Common myeloid progenitor, CD34-positive (primary cell): ENCODE results near the gene TFF3.

ENCODE experiments used
- CTCF ChIA-PET: fragments of 350-600 bp; sonication (Branson Sonifier 250); formaldehyde crosslinking; loops from one replicate; lab custom pipeline; 2021; ENCODE audit warnings: antibody characterized with exemption; lab: Charles Lee
- POLR2A ChIA-PET: fragments of 350-600 bp; sonication (Branson Sonifier 250); formaldehyde crosslinking; loops from one replicate; lab custom pipeline; 2021; ENCODE audit warnings: antibody characterized with exemption; lab: Charles Lee
- DNase-seq, 3 donors: peaks; one replicate each; pipeline versions ENCODE4 v3.0.0 to v3.0.0-alpha.2; 2013
- H3K27ac ChIP-seq, 2 experiments: 1 replicate in 1 of 2; 2 replicates in 1 of 2; pipeline ENCODE4 v1.7.0; 2013; ENCODE audit warnings: inconsistent platforms in 2 of 2, low read length in 2 of 2, mild to moderate bottlenecking in 2 of 2, low read depth in 1 of 2, moderate library complexity in 1 of 2; ENCODE audit not compliant: severe bottlenecking in 2 of 2, insufficient read depth in 1 of 2, poor library complexity in 1 of 2
- H3K27me3 ChIP-seq, 5 experiments: replicated peaks in 2 of 5; 1 replicate in 3 of 5; 2 replicates in 2 of 5; pipeline versions ENCODE4 v1.6.1 to v1.7.0; 2013; ENCODE audit warnings: low read length in 4 of 5, mild to moderate bottlenecking in 2 of 5, moderate library complexity in 2 of 5, inconsistent platforms in 1 of 5; ENCODE audit not compliant: insufficient read depth in 5 of 5, control insufficient read depth in 4 of 5
- H3K36me3 ChIP-seq, 4 experiments: 1 replicate in 2 of 4; 2 replicates in 2 of 4; pipeline versions ENCODE4 v1.6.1 to v1.7.0; 2013; ENCODE audit warnings: low read length in 3 of 4, control low read depth in 1 of 4, mild to moderate bottlenecking in 1 of 4; ENCODE audit not compliant: control insufficient read depth in 4 of 4, insufficient read depth in 4 of 4
- H3K4me1 ChIP-seq, 4 experiments: 1 replicate in 3 of 4; 2 replicates in 1 of 4; pipeline versions ENCODE4 v1.6.1 to v1.7.1; 2013; ENCODE audit warnings: low read length in 3 of 4, mild to moderate bottlenecking in 3 of 4, control low read depth in 1 of 4, inconsistent platforms in 1 of 4, moderate library complexity in 1 of 4; ENCODE audit not compliant: control insufficient read depth in 4 of 4, insufficient read depth in 4 of 4; ENCODE audit errors: control extremely low read depth in 1 of 4
- H3K4me3 ChIP-seq, 7 experiments: 1 replicate in 4 of 7; 2 replicates in 3 of 7; pipeline versions ENCODE4 v1.5.1 to v1.7.0; 2013; ENCODE audit warnings: mild to moderate bottlenecking in 7 of 7, low read length in 6 of 7, moderate library complexity in 6 of 7, inconsistent platforms in 2 of 7, low read depth in 2 of 7, control low read depth in 1 of 7; ENCODE audit not compliant: insufficient read depth in 4 of 7, control insufficient read depth in 1 of 7; ENCODE audit errors: extremely low read depth in 1 of 7
- H3K9me3 ChIP-seq, 5 experiments: 1 replicate in 4 of 5; 2 replicates in 1 of 5; pipeline versions ENCODE4 v1.6.1 to v1.7.1; 2013; ENCODE audit warnings: low read length in 4 of 5, mild to moderate bottlenecking in 2 of 5, inconsistent platforms in 1 of 5, low read depth in 1 of 5, moderate library complexity in 1 of 5; ENCODE audit not compliant: control insufficient read depth in 4 of 5, insufficient read depth in 2 of 5; ENCODE audit errors: control extremely low read depth in 1 of 5
- WGBS: methylation state at CpG from one replicate; pipeline ENCODE4 v1.1.5; 2013; ENCODE audit not compliant: insufficient coverage; 5-methylcytosine and 5-hydroxymethylcytosine counted together

Gene TFF3

GRCh38 chr21:42305707-42306147, 9.5 kb downstream of the TFF3 start:
- POLR2A ChIA-PET, result no interaction called here
- WGBS, result 97% methylated on average over 33 of the region's 33 CpGs

GRCh38 chr21:42304556-42305454, 10.4 kb downstream of the TFF3 start:
- H3K4me1 ChIP-seq, result peaks cover 13 to 71% (median 57%) of the 10 kb centered on the region in 4 experiments
- no peak overlapping the region for H3K27ac ChIP-seq
- DNase-seq, result no peak
- H3K36me3 ChIP-seq, result no peaks in the 10 kb centered on the region
- WGBS, result 93% methylated on average over 9 of the region's 22 CpGs
- ChIA-PET CTCF (interaction anchor here (1.5 kb wide), 1 partner anchor 151 kb away, joined by 3 read pairs; no protein-coding TSS in a partner anchor), POLR2A (no interaction called here)
- H3K9me3 ChIP-seq, result no peaks in the 10 kb centered on the region
- H3K27me3 ChIP-seq, result no peaks in the 10 kb centered on the region
- H3K4me3 ChIP-seq, result no peak overlapping the region

More at GRCh38 chr21:42305707-42306147, 9.5 kb downstream of the TFF3 start:
- peaks cover 13 to 78% (median 62%) of the 10 kb centered on the region in 4 experiments for H3K4me1 ChIP-seq
- DNase-seq, result no peak
- H3K9me3 ChIP-seq, result no peaks in the 10 kb centered on the region
- no peaks in the 10 kb centered on the region for H3K27me3 ChIP-seq
- no peak overlapping the region for H3K27ac ChIP-seq
- CTCF ChIA-PET, result interaction anchor here (1.6 kb wide), 1 partner anchor 116 kb away, joined by 6 read pairs; no protein-coding TSS in a partner anchor
- no peaks in the 10 kb centered on the region for H3K36me3 ChIP-seq
- H3K4me3 ChIP-seq, result no peak overlapping the region

- no peak overlapping the region for H3K4me3 ChIP-seq
- H3K9me3 ChIP-seq, result no peaks in the 10 kb centered on the region
- no peak for DNase-seq
- no peaks in the 10 kb centered on the region for H3K27me3 ChIP-seq
- POLR2A ChIA-PET, result no interaction called here
- CTCF ChIA-PET, result interaction anchor here (1.5 to 1.7 kb wide), 3 partner anchors 15 to 152 kb away, joined by 3 read pairs; no protein-coding TSS in a partner anchor
- WGBS, result 100% methylated on average over 1 of the region's 3 CpGs
- peaks cover 0 to 3% (median 0%) of the 10 kb centered on the region in 4 experiments for H3K36me3 ChIP-seq
- peaks cover 8 to 66% (median 45%) of the 10 kb centered on the region in 4 experiments for H3K4me1 ChIP-seq
- no peak overlapping the region for H3K27ac ChIP-seq
These were observed 11.8 kb downstream of the TFF3 start for GRCh38 chr21:42303443-42303842.

- Histone ChIP-seq H3K4me1 (peaks cover 6 to 60% (median 39%) of the 10 kb centered on the region in 4 experiments), H3K9me3 (no peaks in the 10 kb centered on the region), H3K27ac (no peak overlapping the region), H3K27me3 (no peaks in the 10 kb centered on the region), H3K4me3 (no peak overlapping the region), H3K36me3 (peaks cover 0 to 3% (median 0%) of the 10 kb centered on the region in 4 experiments)
- no peak for DNase-seq
- CTCF ChIA-PET, result interaction anchor here (1.0 to 2.7 kb wide), 6 partner anchors 8 to 236 kb away, joined by 3 to 14 read pairs (median 4); no protein-coding TSS in a partner anchor
- POLR2A ChIA-PET, result no interaction called here
- WGBS, result 81% methylated on average over 7 of the region's 7 CpGs
These were observed 12.4 kb downstream of the TFF3 start for GRCh38 chr21:42302794-42303193.

- no peaks in the 10 kb centered on the region for H3K9me3 ChIP-seq
These were observed 13.0 kb downstream of the TFF3 start for GRCh38 chr21:42302076-42302650.

GRCh38 chr21:42301371-42302075, 13.7 kb downstream of the TFF3 start:
- Histone ChIP-seq H3K4me3 (peak overlapping the region in 1 of 7 experiments; percentile 11), H3K27me3 (no peaks in the 10 kb centered on the region), H3K4me1 (peaks cover 0 to 47% (median 26%) of the 10 kb centered on the region in 4 experiments), H3K27ac (no peak overlapping the region), H3K36me3 (peaks cover 0 to 12% (median 8%) of the 10 kb centered on the region in 4 experiments), H3K9me3 (no peaks in the 10 kb centered on the region)
- CTCF ChIA-PET, result interaction anchor here (1.0 to 2.7 kb wide), 5 partner anchors 9 to 237 kb away, joined by 3 to 14 read pairs (median 5); no protein-coding TSS in a partner anchor
- DNase-seq, result peak in 2 of 3 donors; percentile 22 to 28
- POLR2A ChIA-PET, result no interaction called here
- WGBS, result 86% methylated on average over 15 of the region's 20 CpGs

More at GRCh38 chr21:42302076-42302650, 13.0 kb downstream of the TFF3 start:
- ChIA-PET POLR2A (no interaction called here), CTCF (interaction anchor here (1.0 to 2.7 kb wide), 6 partner anchors 9 to 236 kb away, joined by 3 to 14 read pairs (median 4); no protein-coding TSS in a partner anchor)
- peaks cover 0 to 7% (median 3%) of the 10 kb centered on the region in 4 experiments for H3K36me3 ChIP-seq
- no peaks in the 10 kb centered on the region for H3K27me3 ChIP-seq
- WGBS, result 71% methylated on average over 9 of the region's 12 CpGs
- no peak overlapping the region for H3K27ac ChIP-seq
- no peak overlapping the region for H3K4me3 ChIP-seq
- peak in 1 of 3 donors; percentile 23 for DNase-seq
- H3K4me1 ChIP-seq, result peaks cover under 1 to 53% (median 33%) of the 10 kb centered on the region in 4 experiments
